Gastrocnemius medialis (tissue), 4 donors: ENCODE measurements around the gene TTC28. TPM values are rescaled to one million over a fixed set of nuclear protein-coding genes. Genes with fewer than 3 reads are reported as not detected.
"Not testable (repeated sequence)": the region's sequence is repeated elsewhere in the genome, so short reads cannot be mapped to it uniquely, and the experiment has no call there.

Source experiments
- ATAC-seq, 2 donors: fragments of 150-250 bp; one replicate each; pipeline ENCODE4 v1.9.1; 2016
- DNase-seq, 2 donors: peaks; one replicate each; pipeline ENCODE4 v3.0.0-alpha.2; 2019
- H3K27ac ChIP-seq, 4 donors: fragments of 200-600 bp; sonication (generic); 1 replicate in 1 of 4; 2 replicates in 3 of 4; pipeline ENCODE4 v1.5.1; 2016 to 2018; ENCODE audit warnings: mild to moderate bottlenecking in 2 of 4, moderate library complexity in 1 of 4
- H3K27me3 ChIP-seq, 3 donors: fragments of 200-600 bp; sonication (generic) in 2 of 3; 1 replicate in 1 of 3; 2 replicates in 2 of 3; pipeline versions ENCODE4 v1.5.1 to v1.6.0; 2016 to 2019; ENCODE audit warnings: mild to moderate bottlenecking in 1 of 3, moderate library complexity in 1 of 3
- H3K36me3 ChIP-seq, 2 donors: fragments of 200-600 bp; sonication (generic) in 1 of 2; one replicate each; pipeline ENCODE4 v1.5.1; 2017 to 2018
- H3K4me1 ChIP-seq, 2 donors: fragments of 200-600 bp; sonication (generic) in 1 of 2; one replicate each; pipeline ENCODE4 v1.5.1; 2016 to 2017; ENCODE audit warnings: mild to moderate bottlenecking in 2 of 2
- H3K4me3 ChIP-seq, 4 donors: fragments of 200-600 bp; sonication (generic) in 3 of 4; 1 replicate in 1 of 4; 2 replicates in 3 of 4; pipeline ENCODE4 v1.5.1; 2016 to 2019; ENCODE audit warnings: mild to moderate bottlenecking in 2 of 4
- H3K9me3 ChIP-seq, 3 donors: fragments of 200-600 bp; sonication (generic) in 2 of 3; 1 replicate in 1 of 3; 2 replicates in 2 of 3; pipeline ENCODE4 v1.5.1; 2016 to 2019
- POLR2A ChIP-seq, 2 donors: fragments of 450-650 bp; IDR thresholded peaks; one replicate each; pipeline ENCODE4 v1.6.1; 2017; ENCODE audit warnings: antibody characterized with exemption in 2 of 2, mild to moderate bottlenecking in 2 of 2, moderate library complexity in 2 of 2
- in situ Hi-C, 4 donors: fragments of 200-750 bp; cut with MboI; loops; one replicate each; pipeline versions ENCODE4 v1.15.0 to v1.8.0; 2017; ENCODE audit warnings: low sequenced_read_pairs in 4 of 4
- intact Hi-C: fragments of 100-400 bp; cut with DNase I; formaldehyde crosslinking; loops from one replicate; pipeline ENCODE4 v1.15.1; 2023; ENCODE audit warnings: low total_unique reads
- total RNA-seq, 4 donors: library from RNA; depleted of rRNA; stranded (reverse); fragments of >200 nt; gene quantifications; one replicate each; pipeline versions ENCODE4 v1.1.0 to v1.2.3, GENCODE V29; 2016
- TF ChIP-seq, protein P1 (sequence below), 5 experiments: fragments of 450-650 bp in 3 of 5; fragments of 200-600 bp in 2 of 5; sonication (generic) in 2 of 5; IDR thresholded peaks in 4 of 5; conservative IDR thresholded peaks in 1 of 5; 1 replicate in 4 of 5; 2 replicates in 1 of 5; pipeline ENCODE4 v1.5.1; 2016 to 2019; ENCODE audit warnings: antibody characterized with exemption in 5 of 5, mild to moderate bottlenecking in 3 of 5, moderate library complexity in 3 of 5

The TTC28 gene
- total RNA-seq, 4 donors from 2014 or later: 6.3 to 18.1 (median 8.4) TPM

DNA sequence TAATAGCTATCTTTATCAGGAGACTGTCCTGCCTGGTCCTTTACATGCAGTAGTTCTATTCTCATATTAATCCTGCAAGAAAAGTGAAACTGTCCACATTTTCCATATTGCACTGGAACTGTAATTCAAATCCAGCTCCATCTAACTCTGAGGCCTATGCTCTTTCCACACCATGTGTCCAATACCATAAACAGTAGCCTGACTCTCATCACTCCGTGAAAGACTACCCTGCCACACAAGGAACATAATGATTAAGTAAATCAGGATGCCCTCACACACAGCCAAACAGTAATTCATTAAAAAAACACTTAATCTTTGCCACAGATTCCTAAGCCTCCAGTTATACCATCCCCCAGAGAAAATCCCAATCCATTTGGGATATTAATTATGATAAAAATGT is 475.3 kb downstream of the TTC28 start:
- no peaks in the 10 kb centered on the region for H3K36me3 ChIP-seq
- DNase-seq (no peak), ATAC-seq (no peak)
- H3K4me3 ChIP-seq: no peak overlapping the region
- H3K27ac ChIP-seq: no peak overlapping the region
- TF ChIP-seq POLR2A (IDR thresholded peaks at IDR 0.05): no peak
- TF ChIP-seq, protein P1, sequence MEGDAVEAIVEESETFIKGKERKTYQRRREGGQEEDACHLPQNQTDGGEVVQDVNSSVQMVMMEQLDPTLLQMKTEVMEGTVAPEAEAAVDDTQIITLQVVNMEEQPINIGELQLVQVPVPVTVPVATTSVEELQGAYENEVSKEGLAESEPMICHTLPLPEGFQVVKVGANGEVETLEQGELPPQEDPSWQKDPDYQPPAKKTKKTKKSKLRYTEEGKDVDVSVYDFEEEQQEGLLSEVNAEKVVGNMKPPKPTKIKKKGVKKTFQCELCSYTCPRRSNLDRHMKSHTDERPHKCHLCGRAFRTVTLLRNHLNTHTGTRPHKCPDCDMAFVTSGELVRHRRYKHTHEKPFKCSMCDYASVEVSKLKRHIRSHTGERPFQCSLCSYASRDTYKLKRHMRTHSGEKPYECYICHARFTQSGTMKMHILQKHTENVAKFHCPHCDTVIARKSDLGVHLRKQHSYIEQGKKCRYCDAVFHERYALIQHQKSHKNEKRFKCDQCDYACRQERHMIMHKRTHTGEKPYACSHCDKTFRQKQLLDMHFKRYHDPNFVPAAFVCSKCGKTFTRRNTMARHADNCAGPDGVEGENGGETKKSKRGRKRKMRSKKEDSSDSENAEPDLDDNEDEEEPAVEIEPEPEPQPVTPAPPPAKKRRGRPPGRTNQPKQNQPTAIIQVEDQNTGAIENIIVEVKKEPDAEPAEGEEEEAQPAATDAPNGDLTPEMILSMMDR (IDR thresholded peaks at IDR 0.05 in 4 of 5, conservative IDR thresholded peaks at IDR 0.05 in 1 of 5): no peak
- H3K9me3 ChIP-seq: no peaks in the 10 kb centered on the region
- intact Hi-C loops (no loop called here), in situ Hi-C loops (no loop called here)
- no peaks in the 10 kb centered on the region for H3K27me3 ChIP-seq
- H3K4me1 ChIP-seq: peaks cover 0 to 4% of the 10 kb centered on the region in 2 donors

DNA sequence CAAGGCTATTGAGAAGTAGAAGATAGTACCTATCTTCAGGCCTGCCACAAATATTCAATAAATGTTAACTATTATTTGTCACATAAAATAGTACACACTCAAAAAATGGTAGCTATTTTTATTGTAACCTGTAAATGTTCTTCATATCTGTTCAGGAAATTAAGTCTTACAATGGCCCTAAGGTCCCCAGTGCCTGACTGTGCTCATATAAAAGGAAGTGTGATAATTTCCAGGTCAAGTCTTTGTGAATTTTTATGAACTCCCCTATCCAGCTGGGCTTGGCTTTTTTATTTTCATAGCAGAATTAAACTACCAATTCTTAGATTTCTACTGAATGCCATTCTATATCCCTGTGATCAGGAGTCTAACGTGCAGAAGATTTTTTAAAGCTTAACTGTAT is 476.4 kb downstream of the TTC28 start:
- no peak overlapping the region for H3K27ac ChIP-seq
- no peak for TF ChIP-seq POLR2A (IDR thresholded peaks at IDR 0.05)
- TF ChIP-seq, protein P1 (IDR thresholded peaks at IDR 0.05 in 4 of 5, conservative IDR thresholded peaks at IDR 0.05 in 1 of 5): no peak
- no peak overlapping the region for H3K4me3 ChIP-seq
- H3K36me3 ChIP-seq: no peaks in the 10 kb centered on the region
- ATAC-seq (no peak), DNase-seq (no peak)
- H3K9me3 ChIP-seq: no peaks in the 10 kb centered on the region
- H3K27me3 ChIP-seq: no peaks in the 10 kb centered on the region
- intact Hi-C loops: no loop called here
- H3K4me1 ChIP-seq: peaks cover 0 to 4% of the 10 kb centered on the region in 2 donors
- in situ Hi-C loops: no loop called here

DNA sequence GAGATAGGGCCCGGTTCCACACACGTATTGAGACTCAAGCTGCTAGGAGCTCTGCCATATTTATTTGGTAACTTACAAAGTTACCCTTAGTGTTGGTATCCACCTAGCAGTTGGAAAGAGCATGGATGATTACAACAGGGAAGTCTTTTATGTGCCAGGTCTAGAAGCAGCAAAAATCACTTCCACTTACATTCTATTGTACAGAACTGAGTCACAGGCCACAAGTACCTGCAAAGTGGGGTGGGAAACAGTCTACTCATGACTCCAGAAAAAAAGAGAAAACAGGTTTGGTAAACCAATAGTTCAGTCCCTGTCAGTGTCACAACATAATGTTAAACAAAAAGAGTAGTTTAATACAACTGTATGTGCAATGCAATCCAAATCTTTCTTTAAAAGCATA is 480.9 kb downstream of the TTC28 start:
- Histone ChIP-seq H3K9me3 (no peaks in the 10 kb centered on the region), H3K27me3 (no peaks in the 10 kb centered on the region), H3K4me3 (no peak overlapping the region), H3K36me3 (no peaks in the 10 kb centered on the region), H3K4me1 (no peaks in the 10 kb centered on the region), H3K27ac (no peak overlapping the region)
- ATAC-seq (no peak), DNase-seq (no peak)
- in situ Hi-C loops: no loop called here
- TF ChIP-seq, protein P1 (IDR thresholded peaks at IDR 0.05 in 4 of 5, conservative IDR thresholded peaks at IDR 0.05 in 1 of 5): no peak
- TF ChIP-seq POLR2A (IDR thresholded peaks at IDR 0.05): no peak
- intact Hi-C loops: no loop called here

DNA sequence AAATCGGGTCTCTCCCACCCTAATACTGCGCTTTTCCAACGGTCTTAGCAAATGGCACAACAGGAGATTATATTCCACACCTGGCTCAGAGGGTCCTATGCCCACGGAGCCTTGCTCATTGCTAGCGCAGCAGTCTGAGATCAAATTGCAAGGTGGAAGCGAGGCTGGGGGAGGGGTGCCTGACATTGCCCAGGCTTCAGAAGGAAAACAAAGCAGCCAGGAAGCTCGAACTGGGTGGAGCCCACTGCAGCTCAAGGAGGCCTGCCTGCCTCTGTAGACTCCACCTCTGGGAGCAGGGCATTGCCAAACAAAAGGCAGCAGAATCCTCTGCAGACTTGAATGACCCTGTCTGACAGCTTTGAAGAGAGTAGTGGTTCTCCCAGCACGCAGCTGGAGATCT is 488.1 kb downstream of the TTC28 start:
- in situ Hi-C loops, H3K4me1 ChIP-seq, H3K9me3 ChIP-seq, H3K4me3 ChIP-seq, H3K27ac ChIP-seq, DNase-seq, H3K27me3 ChIP-seq, intact Hi-C loops, H3K36me3 ChIP-seq, ATAC-seq: not testable (repeated sequence)

DNA sequence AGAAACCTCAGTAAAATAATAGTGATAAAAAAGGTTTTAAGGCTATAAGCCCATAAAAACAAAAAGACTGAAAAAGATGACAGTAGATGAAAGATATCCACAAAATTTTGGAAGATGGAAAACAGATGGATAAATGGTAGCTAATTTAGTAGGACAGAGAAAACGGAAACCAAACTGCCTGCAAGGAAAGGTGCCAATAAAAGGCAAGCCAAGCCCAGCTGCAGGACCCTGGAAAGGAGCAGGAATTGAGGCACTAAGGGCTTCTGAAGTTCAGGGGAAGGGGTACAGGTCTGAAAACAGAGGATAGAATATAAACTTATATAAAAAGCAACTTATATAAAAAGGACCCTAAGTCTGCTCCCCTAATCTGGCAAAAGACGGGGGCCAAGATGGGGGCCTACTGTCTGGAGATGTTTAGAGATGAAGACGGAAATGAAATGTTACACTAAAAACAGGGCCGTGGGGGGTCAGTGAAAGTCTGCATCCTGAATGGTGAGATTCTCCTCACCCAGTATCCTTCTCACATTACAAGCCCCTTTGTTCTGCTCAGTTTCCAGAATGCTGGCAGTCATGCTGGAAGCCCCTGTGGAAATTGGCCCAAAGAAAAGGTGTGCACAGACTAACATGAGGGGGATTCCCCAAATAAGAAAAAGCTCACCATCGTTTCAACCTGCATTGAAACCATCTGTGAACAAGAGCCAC is 491.3 kb downstream of the TTC28 start:
- DNase-seq: no peak
- Histone ChIP-seq H3K27me3 (no peaks in the 10 kb centered on the region), H3K9me3 (no peaks in the 10 kb centered on the region), H3K36me3 (no peaks in the 10 kb centered on the region), H3K4me3 (no peak overlapping the region), H3K27ac (no peak overlapping the region), H3K4me1 (no peaks in the 10 kb centered on the region)
- no peak for ATAC-seq
- intact Hi-C loops (no loop called here), in situ Hi-C loops (no loop called here)
- TF ChIP-seq, protein P1 (IDR thresholded peaks at IDR 0.05 in 4 of 5, conservative IDR thresholded peaks at IDR 0.05 in 1 of 5): no peak
- TF ChIP-seq POLR2A (IDR thresholded peaks at IDR 0.05): no peak
